ENCODE results near the gene GFOD2. TPM values are rescaled to one million over a fixed set of nuclear protein-coding genes. Genes with fewer than 3 reads are reported as not detected.

GFOD2 gene
- total and polyA plus RNA-seq, 2 of the 8 experiments (the other 6 are each of a cell fraction or from before 2014, with no cell fraction given): 21.4 to 33.2 TPM

DNA sequence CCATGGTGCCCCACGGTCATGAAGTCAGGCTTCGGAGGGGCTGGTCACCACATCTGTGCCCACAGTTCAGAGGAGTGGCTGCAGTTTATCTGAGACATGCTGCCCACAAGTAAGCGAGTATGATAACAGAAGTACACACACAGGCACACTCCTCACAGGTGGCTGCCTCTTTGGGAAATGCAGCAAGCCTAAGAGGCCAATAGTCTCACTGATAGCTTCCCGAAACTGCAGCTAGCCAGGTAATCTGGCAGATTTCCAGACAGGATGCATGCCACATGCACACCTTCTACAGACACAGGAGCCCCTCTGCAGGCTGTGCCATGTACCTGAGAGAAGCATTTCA lies 12.6 kb upstream of the GFOD2 start:
- Histone ChIP-seq H3K4me3 (ENCODE audit: extremely low read depth in 1 of 4, insufficient read depth in 2 of 4, low read depth in 3 of 4, low read length in 4 of 4) (no peak overlapping the region), H3K18ac (ENCODE audit: extremely low read depth, low read length) (no peak overlapping the region), H2BK5ac (ENCODE audit: low read depth, low read length) (no peak overlapping the region; the same call in 1 of the 2 replicates), H2BK20ac (ENCODE audit: low read length) (no peak overlapping the region), H4K91ac (replicated peaks; ENCODE audit: insufficient read length, low read length) (no peak overlapping the region), H3K56ac (replicated peaks; ENCODE audit: insufficient read length, low read depth, low read length) (no peak overlapping the region), H3K14ac (ENCODE audit: insufficient read length) (no peak overlapping the region), H3K79me2 (ENCODE audit: control insufficient read depth in 1 of 2, insufficient read depth in 2 of 2, low read length in 2 of 2) (no peaks in the 10 kb centered on the region), H3K23me2 (ENCODE audit: low read depth, low read length) (no peaks in the 10 kb centered on the region), H3K4me1 (replicated peaks in 1 of 4; ENCODE audit: control insufficient read depth in 3 of 4, insufficient read depth in 4 of 4, low read length in 3 of 4) (no peaks in the 10 kb centered on the region), H3K79me1 (ENCODE audit: low read depth, low read length) (no peaks in the 10 kb centered on the region), H2BK120ac (replicated peaks; ENCODE audit: low read depth, low read length) (no peak overlapping the region), H3K27me3 (replicated peaks in 1 of 4; ENCODE audit: control insufficient read depth in 3 of 4, extremely low read depth in 1 of 4, insufficient read depth in 3 of 4, low read length in 3 of 4) (no peaks in the 10 kb centered on the region), H3K4ac (replicated peaks; ENCODE audit: insufficient read length, low read depth, low read length) (no peak overlapping the region), H2BK12ac (ENCODE audit: low read depth, low read length) (no peak overlapping the region), H3K9me3 (ENCODE audit: insufficient read depth in 2 of 2, low read depth in 1 of 2, low read length in 1 of 2) (no peaks in the 10 kb centered on the region), H2BK15ac (ENCODE audit: low read length) (no peak overlapping the region), H2AK5ac (ENCODE audit: low read depth, low read length) (no peak overlapping the region), H3K27ac (ENCODE audit: low read depth, low read length) (no peak overlapping the region), H3K36me3 (ENCODE audit: control insufficient read depth in 2 of 4, insufficient read depth in 4 of 4, low read length in 3 of 4) (peaks cover 3 to 19% (median 9%) of the 10 kb centered on the region in 4 experiments; a peak in 5 of 8 replicates), H2AFZ (ENCODE audit: low read length) (no peak overlapping the region), H4K20me1 (replicated peaks in 1 of 2; ENCODE audit: control insufficient read depth in 1 of 2, insufficient read depth in 2 of 2, low read length in 2 of 2) (peaks cover 2 to 4% of the 10 kb centered on the region in 2 experiments), H4K5ac (ENCODE audit: insufficient read length, low read depth, low read length) (no peak overlapping the region), H4K8ac (ENCODE audit: extremely low read depth, insufficient read depth, low read length) (no peak overlapping the region), H3K9ac (replicated peaks in 1 of 4; ENCODE audit: extremely low read depth in 1 of 4, low read depth in 3 of 4, low read length in 3 of 4) (no peak overlapping the region), H3K23ac (ENCODE audit: insufficient read length) (no peak overlapping the region), H3K4me2 (ENCODE audit: insufficient read depth in 1 of 2, low read depth in 2 of 2, low read length in 2 of 2) (no peak overlapping the region)
- WGBS, 2 experiments (ENCODE audit: extremely low coverage in 1 of 2, insufficient coverage in 1 of 2, insufficient read length in 1 of 2, insufficient replicate concordance in 2 of 2, low coverage in 1 of 2, low lambda C conversion rate in 2 of 2, missing lambda C conversion rate in 1 of 2): 95% methylated on average over 4 of the region's 4 CpGs; no CpG with 5 or more reads in 1 of the 2 experiments
- no peak for FAIRE-seq
- DNase-seq (ENCODE audit: low read depth in 1 of 2, low spot score in 2 of 2): no peak
- ChIA-PET CTCF (ENCODE audit: partially characterized antibody) (interaction anchor here (1.2 to 1.6 kb wide), 3 partner anchors 12 to 197 kb away, joined by 3 to 4 read pairs (median 3); no protein-coding TSS in a partner anchor), POLR2A (ENCODE audit: partially characterized antibody) (interaction anchor here (0.8 to 1.2 kb wide), 2 partner anchors 9 to 12 kb away, joined by 3 to 5 read pairs; no protein-coding TSS in a partner anchor)
- TF ChIP-seq MAFK (IDR thresholded peaks at IDR 0.05; ENCODE audit: low read depth, low read length) (no peak), SIRT6 (IDR thresholded peaks at IDR 0.05; ENCODE audit: low read length) (no peak), CREB1 (IDR thresholded peaks at IDR 0.05) (no peak), NANOG (IDR thresholded peaks at IDR 0.05; ENCODE audit: insufficient read depth, low read depth, low read length, poor library complexity, severe bottlenecking) (no peak), CHD1 (IDR thresholded peaks at IDR 0.05; ENCODE audit: low read depth, low read length) (no peak), CHD2 (IDR thresholded peaks at IDR 0.05; ENCODE audit: low read length) (no peak), CBX5 (IDR thresholded peaks at IDR 0.05; ENCODE audit: low read depth, low read length) (no peak), HDAC6 (IDR thresholded peaks at IDR 0.05; ENCODE audit: low read depth, low read length) (no peak), EGR1 (IDR thresholded peaks at IDR 0.05; ENCODE audit: borderline replicate concordance, low read depth, low read length) (no peak), GTF2F1 (IDR thresholded peaks at IDR 0.05; ENCODE audit: borderline replicate concordance, low read depth, low read length) (no peak), HDAC2 (IDR thresholded peaks at IDR 0.05; ENCODE audit: borderline replicate concordance in 1 of 2, low read depth in 2 of 2, low read length in 2 of 2) (no peak), EP300 (IDR thresholded peaks at IDR 0.05; ENCODE audit: borderline replicate concordance in 1 of 2, low read depth in 2 of 2, low read length in 2 of 2) (no peak), RNF2 (IDR thresholded peaks at IDR 0.05; ENCODE audit: borderline replicate concordance, low read depth, low read length, missing control alignments, poor library complexity, severe bottlenecking) (no peak), YY1 (IDR thresholded peaks at IDR 0.05; ENCODE audit: low read depth, low read length) (no peak)

Data from H1 (cell line).